MCF 10A (cell line): Measurements from ENCODE around the gene CHERP. TPM values are rescaled to one million over a fixed set of nuclear protein-coding genes. Genes with fewer than 3 reads are reported as not detected.
A peak's percentile ranks its signal among the peaks of the same experiment; 100 is the strongest.

Experiments used
- BruUV-seq: library from RNA; stranded (reverse); fragments of 400-500 nt; replicated peaks from 2 replicates; lab custom pipeline; 2021; lab: Mats Ljungman, UMichigan
- CTCF ChIA-PET: fragments of 300-600 bp; sonication (Branson Sonifier 250); formaldehyde crosslinking; extraction: SDS; loops from one replicate; lab custom pipeline; 2021; ENCODE audit warnings: antibody characterized with exemption, inconsistent platforms; lab: Yijun Ruan, JAX
- POLR2A ChIA-PET: fragments of 300-600, 350-650 bp; sonication (Branson Sonifier 250); formaldehyde crosslinking; extraction: SDS; loops from one replicate; lab custom pipeline; 2020; ENCODE audit warnings: antibody characterized with exemption, inconsistent platforms; lab: Yijun Ruan, JAX
- DNase-seq: peaks from one replicate; pipeline ENCODE4 v3.0.0-alpha.2; 2018; ENCODE audit not compliant: unreplicated experiment
- H3K27ac Mint-ChIP-seq: one replicate; pipeline ENCODE4 v1.8.0; 2022; ENCODE audit warnings: mild to moderate bottlenecking, low read depth, mixed read lengths; ENCODE audit not compliant: unreplicated experiment
- H3K27me3 Mint-ChIP-seq: one replicate; pipeline ENCODE4 v1.8.0; 2022; ENCODE audit warnings: mixed read lengths; ENCODE audit not compliant: insufficient read depth, unreplicated experiment
- H3K36me3 Mint-ChIP-seq: one replicate; pipeline ENCODE4 v1.8.0; 2022; ENCODE audit warnings: mild to moderate bottlenecking, moderate library complexity, mixed read lengths; ENCODE audit not compliant: insufficient read depth, unreplicated experiment
- H3K4me1 Mint-ChIP-seq: one replicate; pipeline ENCODE4 v1.8.0; 2022; ENCODE audit warnings: mixed read lengths; ENCODE audit not compliant: insufficient read depth, unreplicated experiment
- H3K4me3 Mint-ChIP-seq: one replicate; pipeline ENCODE4 v1.8.0; 2022; ENCODE audit warnings: mild to moderate bottlenecking, moderate library complexity, mixed read lengths; ENCODE audit not compliant: unreplicated experiment
- H3K9me3 Mint-ChIP-seq: one replicate; pipeline ENCODE4 v1.8.0; 2022; ENCODE audit warnings: mixed read lengths; ENCODE audit not compliant: unreplicated experiment
- CTCF ChIP-seq: fragments of 200-600 bp; IDR thresholded peaks from one replicate; pipeline ENCODE4 v1.8.0; 2022; ENCODE audit warnings: antibody characterized with exemption, mild to moderate bottlenecking; ENCODE audit not compliant: unreplicated experiment
- intact Hi-C: fragments of 100-400 bp; cut with micrococcal nuclease; formaldehyde crosslinking; loops from 2 replicates; pipeline ENCODE4 v1.14.1; 2022
- total RNA-seq: library from RNA; stranded (reverse); gene quantifications from 2 replicates; pipeline ENCODE4 v1.2.3, GENCODE V29; 2022

Gene CHERP
- total RNA-seq, 1 experiment from 2014 or later = 51.6 TPM

- BruUV-seq = no TSS peak
- Mint-ChIP-seq H3K27me3 (no peaks in the 10 kb centered on the region), H3K36me3 (peaks cover 78% of the 10 kb centered on the region), H3K9me3 (no peaks in the 10 kb centered on the region), H3K4me3 (no peak overlapping the region), H3K27ac (no peak overlapping the region), H3K4me1 (no peaks in the 10 kb centered on the region)
- CTCF ChIA-PET = no interaction called here
- DNase-seq = no peak
- intact Hi-C loops = no loop called here
- no peak for TF ChIP-seq CTCF
- POLR2A ChIA-PET = no interaction called here
Observed at GRCh38 chr19:16520074-16520973, 21.9 kb downstream of the CHERP start.

GRCh38 chr19:16519230-16519687, 23.0 kb downstream of the CHERP start:
- H3K4me3 Mint-ChIP-seq = no peak overlapping the region
- DNase-seq = no peak
- peaks cover 75% of the 10 kb centered on the region for H3K36me3 Mint-ChIP-seq
- POLR2A ChIA-PET = no interaction called here
- CTCF ChIA-PET = interaction anchor here (0.6 kb wide), 1 partner anchor 90 kb away, joined by 3 read pairs; no protein-coding TSS in a partner anchor
- BruUV-seq = no TSS peak
- no peak overlapping the region for H3K27ac Mint-ChIP-seq
- intact Hi-C loops = no loop called here
- no peak for TF ChIP-seq CTCF
- no peaks in the 10 kb centered on the region for H3K27me3 Mint-ChIP-seq
- H3K9me3 Mint-ChIP-seq = no peaks in the 10 kb centered on the region
- H3K4me1 Mint-ChIP-seq = no peaks in the 10 kb centered on the region

GRCh38 chr19:16518483-16519229, 23.6 kb downstream of the CHERP start:
- ChIA-PET POLR2A (interaction anchor here (1.7 kb wide), 1 partner anchor 12 kb away, joined by 4 read pairs; no protein-coding TSS in a partner anchor), CTCF (no interaction called here)
- Mint-ChIP-seq H3K27me3 (no peaks in the 10 kb centered on the region), H3K4me3 (no peak overlapping the region), H3K9me3 (no peaks in the 10 kb centered on the region), H3K4me1 (no peaks in the 10 kb centered on the region), H3K27ac (no peak overlapping the region), H3K36me3 (peaks cover 74% of the 10 kb centered on the region)
- intact Hi-C loops = no loop called here
- no peak for DNase-seq
- TF ChIP-seq CTCF = no peak
- no TSS peak for BruUV-seq

GRCh38 chr19:16518061-16518460, 24.2 kb downstream of the CHERP start:
- CTCF ChIA-PET = no interaction called here
- POLR2A ChIA-PET = interaction anchor here (0.5 to 1.7 kb wide), 2 partner anchors 12 to 16 kb away, joined by 3 to 4 read pairs; no protein-coding TSS in a partner anchor

More at GRCh38 chr19:16518061-16518460, 24.2 kb downstream of the CHERP start:
- Mint-ChIP-seq H3K4me1 (no peaks in the 10 kb centered on the region), H3K36me3 (peaks cover 72% of the 10 kb centered on the region), H3K27ac (no peak overlapping the region), H3K27me3 (no peaks in the 10 kb centered on the region), H3K9me3 (no peaks in the 10 kb centered on the region), H3K4me3 (no peak overlapping the region)
- no peak for TF ChIP-seq CTCF
- TSS peak; percentile 69 for BruUV-seq
- DNase-seq = no peak
- intact Hi-C loops = no loop called here
